Activated T-cell treated with anti-CD3 and anti-CD28 coated beads, Interleukin-2, amount 50 U/mL, for 72 hours (primary cell): ENCODE data around the gene ACOXL. TPM values are rescaled to one million over a fixed set of nuclear protein-coding genes. Genes with fewer than 3 reads are reported as not detected.

ENCODE experiments used
- ATAC-seq, 2 donors: fragments of 150-1000 bp; cut with Tn5 transposase; replicated peaks in 1 of 2; 2 replicates each; pipeline ENCODE4 v1.10.0; 2021; ENCODE audit warnings: moderate library complexity in 2 of 2, mild to moderate bottlenecking in 1 of 2
- DNase-seq, 2 donors: peaks; one replicate each; pipeline ENCODE4 v3.0.0; 2021 to 2022; ENCODE audit warnings: mixed read lengths in 1 of 2
- H3K27ac Mint-ChIP-seq: one replicate; pipeline ENCODE4 v1.8.0; 2022; ENCODE audit warnings: mild to moderate bottlenecking, moderate library complexity, mixed read lengths
- H3K27me3 Mint-ChIP-seq: one replicate; pipeline ENCODE4 v1.8.0; 2022; ENCODE audit warnings: low read depth, mixed read lengths
- H3K36me3 Mint-ChIP-seq, 2 donors: one replicate each; pipeline ENCODE4 v1.8.0; 2022; ENCODE audit warnings: mixed read lengths in 2 of 2, mild to moderate bottlenecking in 1 of 2; ENCODE audit not compliant: insufficient read depth in 2 of 2
- H3K4me1 Mint-ChIP-seq: one replicate; pipeline ENCODE4 v1.8.0; 2022; ENCODE audit warnings: low read depth, mixed read lengths
- H3K4me3 Mint-ChIP-seq, 2 donors: one replicate each; pipeline ENCODE4 v1.8.0; 2022; ENCODE audit warnings: mild to moderate bottlenecking in 2 of 2, mixed read lengths in 2 of 2, moderate library complexity in 2 of 2
- H3K9me3 Mint-ChIP-seq, 2 donors: one replicate each; pipeline ENCODE4 v1.8.0; 2022; ENCODE audit warnings: mixed read lengths in 2 of 2
- total RNA-seq, 2 donors: library from RNA; stranded (reverse); gene quantifications; one replicate each; pipeline ENCODE4 v1.2.3, GENCODE V29; 2022

The ACOXL gene
- total RNA-seq, 2 donors from 2014 or later, result 0.19 to 0.44 TPM

GRCh38 chr2:110748489-110748867, 16.1 kb downstream of the ACOXL start:
- H3K36me3 Mint-ChIP-seq, result no peaks in the 10 kb centered on the region
- H3K9me3 Mint-ChIP-seq, result no peaks in the 10 kb centered on the region
- peak overlapping the region; percentile 44 to 54 for H3K4me3 Mint-ChIP-seq
- peak; percentile 99 for ATAC-seq
- H3K27me3 Mint-ChIP-seq, result peaks cover 87% of the 10 kb centered on the region
- DNase-seq, result peak; percentile 79 to 88
- H3K27ac Mint-ChIP-seq, result no peak overlapping the region
- H3K4me1 Mint-ChIP-seq, result peaks cover 50% of the 10 kb centered on the region

DNA sequence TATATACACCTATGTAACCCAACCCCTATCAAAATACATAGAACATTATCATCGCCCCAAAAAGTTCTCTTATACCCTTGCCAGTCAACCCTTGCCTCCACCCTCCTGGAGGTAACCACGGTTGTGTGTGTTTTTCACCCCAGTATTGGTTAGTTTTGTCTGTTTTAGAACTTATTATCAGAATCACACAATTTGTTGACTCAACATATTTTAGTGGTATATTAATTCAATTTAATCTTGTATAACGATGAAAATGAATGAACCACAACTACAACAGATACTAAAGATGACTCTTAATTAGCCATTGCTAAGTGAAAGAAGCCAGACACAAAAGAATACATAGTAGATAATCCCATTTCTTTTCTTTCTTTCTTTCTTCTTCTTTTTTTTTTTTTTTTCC, 19.3 kb downstream of the ACOXL start:
- DNase-seq, result no peak
- Mint-ChIP-seq H3K4me3 (no peak overlapping the region), H3K27me3 (peaks cover 62% of the 10 kb centered on the region), H3K27ac (no peak overlapping the region), H3K4me1 (peaks cover 30% of the 10 kb centered on the region), H3K9me3 (no peaks in the 10 kb centered on the region), H3K36me3 (no peaks in the 10 kb centered on the region)
- no peak for ATAC-seq

GRCh38 chr2:110752871-110753270, 20.5 kb downstream of the ACOXL start:
- H3K4me3 Mint-ChIP-seq, result no peak overlapping the region
- DNase-seq (no peak), ATAC-seq (no peak)
- peaks cover 22% of the 10 kb centered on the region for H3K4me1 Mint-ChIP-seq
- no peaks in the 10 kb centered on the region for H3K9me3 Mint-ChIP-seq
- no peak overlapping the region for H3K27ac Mint-ChIP-seq
- H3K36me3 Mint-ChIP-seq, result no peaks in the 10 kb centered on the region
- H3K27me3 Mint-ChIP-seq, result peaks cover 57% of the 10 kb centered on the region

- H3K9me3 Mint-ChIP-seq, result peaks cover 1 to 9% of the 10 kb centered on the region in 2 donors
- no peak overlapping the region for H3K27ac Mint-ChIP-seq
- DNase-seq (no peak), ATAC-seq (no peak)
- H3K4me3 Mint-ChIP-seq, result no peak overlapping the region
- no peaks in the 10 kb centered on the region for H3K4me1 Mint-ChIP-seq
- peaks cover 51% of the 10 kb centered on the region for H3K27me3 Mint-ChIP-seq
- H3K36me3 Mint-ChIP-seq, result peaks cover 6 to 8% of the 10 kb centered on the region in 2 donors
Observed at GRCh38 chr2:110755491-110756078, 23.2 kb downstream of the ACOXL start.

DNA sequence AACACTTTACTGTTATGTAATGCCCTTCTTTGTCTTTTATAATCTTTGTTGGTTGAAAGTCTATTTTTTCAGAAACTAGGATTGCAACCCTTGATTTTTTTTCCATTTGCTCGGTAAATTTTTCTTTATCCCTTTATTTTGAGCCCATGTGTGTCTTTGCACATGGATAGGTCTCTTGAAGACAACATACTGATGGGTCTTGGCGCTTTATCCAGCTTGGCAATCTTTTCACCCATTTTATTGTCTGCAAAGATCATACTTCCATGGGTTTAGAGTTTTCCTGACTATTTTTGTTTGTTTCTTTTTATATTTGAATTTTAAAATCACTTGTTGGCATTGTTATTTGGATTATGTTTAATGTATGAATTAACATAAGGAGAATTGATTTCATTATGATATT, 27.0 kb downstream of the ACOXL start:
- H3K27me3 Mint-ChIP-seq, result peaks cover 54% of the 10 kb centered on the region
- no peaks in the 10 kb centered on the region for H3K4me1 Mint-ChIP-seq
- no peak overlapping the region for H3K27ac Mint-ChIP-seq
- no peak for DNase-seq
- ATAC-seq, result no peak
- no peak overlapping the region for H3K4me3 Mint-ChIP-seq
- H3K9me3 Mint-ChIP-seq, result peaks cover 1 to 9% of the 10 kb centered on the region in 2 donors
- peaks cover 8 to 10% of the 10 kb centered on the region in 2 donors for H3K36me3 Mint-ChIP-seq

DNA sequence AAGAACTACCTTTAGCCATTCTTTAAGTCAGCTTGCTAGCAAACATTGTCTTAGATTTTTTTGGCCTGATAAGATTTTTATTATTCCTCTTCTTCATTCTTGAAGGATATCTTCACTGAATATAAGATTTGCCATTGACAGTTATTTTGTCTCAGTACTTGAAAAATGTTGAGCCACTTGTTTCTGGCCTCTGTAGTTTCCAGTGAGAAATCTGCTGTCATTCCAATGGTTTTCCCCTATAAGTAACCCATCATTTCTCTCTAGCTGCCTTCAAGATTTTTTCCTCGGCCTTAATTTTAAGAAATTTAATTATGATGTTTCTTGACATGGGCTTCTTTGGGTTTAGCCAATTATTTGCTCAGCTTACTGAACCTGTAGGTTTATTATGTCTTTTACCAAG, 32.6 kb downstream of the ACOXL start:
- peaks cover 0 to 6% of the 10 kb centered on the region in 2 donors for H3K36me3 Mint-ChIP-seq

DNA sequence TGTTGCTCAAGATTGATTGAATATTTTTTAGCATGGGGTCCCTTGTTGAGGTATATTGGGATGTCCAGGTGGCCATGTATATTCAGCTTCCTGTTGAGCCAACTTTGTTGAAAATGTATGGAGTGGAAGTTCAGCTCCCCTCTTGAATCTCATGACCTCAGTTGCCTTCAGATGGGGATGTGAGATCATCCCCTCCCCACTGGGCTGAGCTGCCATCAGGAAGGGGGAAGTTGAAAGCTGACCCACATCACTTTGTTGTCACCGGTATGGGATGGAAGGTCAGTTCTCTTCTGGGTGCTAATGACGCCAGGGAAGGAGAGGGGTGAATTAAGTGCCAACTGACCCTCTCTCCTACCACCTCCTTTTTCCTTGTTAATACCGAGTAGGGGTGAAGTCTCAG, 33.9 kb downstream of the ACOXL start:
- ATAC-seq (no peak), DNase-seq (no peak)
- Mint-ChIP-seq H3K36me3 (peaks cover 0 to 4% of the 10 kb centered on the region in 2 donors), H3K27me3 (peaks cover 53% of the 10 kb centered on the region), H3K4me1 (no peaks in the 10 kb centered on the region), H3K4me3 (no peak overlapping the region), H3K9me3 (no peaks in the 10 kb centered on the region), H3K27ac (no peak overlapping the region)

More for the DNA sequence above, 32.6 kb downstream of the ACOXL start:
- H3K4me3 Mint-ChIP-seq, result no peak overlapping the region
- peaks cover 48% of the 10 kb centered on the region for H3K27me3 Mint-ChIP-seq
- H3K27ac Mint-ChIP-seq, result no peak overlapping the region
- no peaks in the 10 kb centered on the region for H3K9me3 Mint-ChIP-seq
- DNase-seq, result no peak
- ATAC-seq, result no peak
- no peaks in the 10 kb centered on the region for H3K4me1 Mint-ChIP-seq

DNA sequence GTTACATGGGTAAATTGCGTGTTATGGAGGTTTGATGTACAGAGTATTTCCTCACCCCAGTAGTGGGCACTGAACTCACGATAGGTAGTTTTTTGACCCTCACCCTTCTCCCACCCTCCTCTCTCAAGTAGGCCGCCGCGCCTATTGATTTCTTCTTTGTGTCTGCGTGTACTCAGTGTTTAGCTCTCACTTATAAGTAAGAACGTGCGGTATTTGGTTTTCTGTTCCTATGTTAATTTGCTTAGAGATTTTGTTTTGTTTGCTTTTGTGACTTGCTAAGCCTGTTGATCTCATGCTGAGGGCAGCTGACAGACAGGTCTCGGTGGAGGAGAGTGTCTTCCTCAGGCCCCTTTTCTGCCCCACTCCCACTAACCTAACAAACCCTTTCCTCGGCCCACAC, 36.2 kb downstream of the ACOXL start:
- H3K4me1 Mint-ChIP-seq, result no peaks in the 10 kb centered on the region
- H3K27ac Mint-ChIP-seq, result no peak overlapping the region
- DNase-seq (no peak), ATAC-seq (no peak)
- H3K9me3 Mint-ChIP-seq, result no peaks in the 10 kb centered on the region
- no peak overlapping the region for H3K4me3 Mint-ChIP-seq
- H3K36me3 Mint-ChIP-seq, result no peaks in the 10 kb centered on the region
- peaks cover 36% of the 10 kb centered on the region for H3K27me3 Mint-ChIP-seq

- H3K9me3 Mint-ChIP-seq, result no peaks in the 10 kb centered on the region
- H3K36me3 Mint-ChIP-seq, result no peaks in the 10 kb centered on the region
- ATAC-seq, result no peak
- peaks cover 28% of the 10 kb centered on the region for H3K27me3 Mint-ChIP-seq
- DNase-seq, result no peak
- no peak overlapping the region for H3K4me3 Mint-ChIP-seq
- H3K27ac Mint-ChIP-seq, result no peak overlapping the region
- H3K4me1 Mint-ChIP-seq, result no peaks in the 10 kb centered on the region
Observed at GRCh38 chr2:110770404-110770958, 38.1 kb downstream of the ACOXL start.

GRCh38 chr2:110770959-110771431, 38.6 kb downstream of the ACOXL start:
- Mint-ChIP-seq H3K9me3 (no peaks in the 10 kb centered on the region), H3K4me3 (no peak overlapping the region), H3K27ac (no peak overlapping the region), H3K4me1 (no peaks in the 10 kb centered on the region), H3K36me3 (no peaks in the 10 kb centered on the region), H3K27me3 (peaks cover 28% of the 10 kb centered on the region)
- ATAC-seq, result no peak
- DNase-seq, result no peak

GRCh38 chr2:110771547-110772382, 39.4 kb downstream of the ACOXL start:
- H3K27ac Mint-ChIP-seq, result no peak overlapping the region
- DNase-seq, result no peak
- H3K27me3 Mint-ChIP-seq, result peaks cover 30% of the 10 kb centered on the region
- no peak overlapping the region for H3K4me3 Mint-ChIP-seq
- ATAC-seq, result peak in 1 of 2 donors; percentile 66
- H3K4me1 Mint-ChIP-seq, result no peaks in the 10 kb centered on the region
- H3K36me3 Mint-ChIP-seq, result no peaks in the 10 kb centered on the region
- H3K9me3 Mint-ChIP-seq, result no peaks in the 10 kb centered on the region

GRCh38 chr2:110772383-110772755, 40.0 kb downstream of the ACOXL start:
- ATAC-seq, result no peak
- DNase-seq, result no peak
- Mint-ChIP-seq H3K27ac (no peak overlapping the region), H3K9me3 (no peaks in the 10 kb centered on the region), H3K27me3 (peaks cover 31% of the 10 kb centered on the region), H3K4me1 (no peaks in the 10 kb centered on the region), H3K4me3 (no peak overlapping the region), H3K36me3 (no peaks in the 10 kb centered on the region)

DNA sequence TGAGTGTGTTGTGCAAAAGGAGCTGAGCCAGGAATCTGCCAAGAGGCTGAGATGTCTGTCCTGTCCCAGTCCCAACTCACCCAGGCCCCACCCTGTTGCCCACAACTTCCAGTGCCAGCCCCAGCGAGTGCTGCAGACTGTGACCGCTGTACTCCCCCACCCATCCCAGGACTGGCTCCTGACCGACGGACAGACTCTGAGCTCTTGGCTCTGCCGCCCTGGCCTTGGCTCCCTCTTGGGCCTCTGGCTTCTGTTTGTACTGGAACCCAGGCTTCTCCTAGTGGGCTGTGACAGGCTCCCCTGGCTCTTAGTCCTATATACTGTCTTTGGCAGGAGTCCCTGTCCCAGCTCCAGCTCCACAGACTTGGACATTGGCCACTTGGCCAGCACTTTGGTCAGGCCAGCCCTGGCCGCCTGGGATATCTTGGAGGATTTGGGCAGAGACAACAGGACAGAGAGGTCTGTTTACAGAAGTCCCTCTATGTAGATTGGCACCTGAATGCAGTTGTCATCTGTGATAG, 41.1 kb downstream of the ACOXL start:
- no peaks in the 10 kb centered on the region for H3K4me1 Mint-ChIP-seq
- H3K27me3 Mint-ChIP-seq, result peaks cover 39% of the 10 kb centered on the region
- H3K36me3 Mint-ChIP-seq, result no peaks in the 10 kb centered on the region
- ATAC-seq (no peak), DNase-seq (no peak)
- no peaks in the 10 kb centered on the region for H3K9me3 Mint-ChIP-seq
- H3K27ac Mint-ChIP-seq, result no peak overlapping the region
- H3K4me3 Mint-ChIP-seq, result no peak overlapping the region
